Keratinocyte (primary cell): Measurements from ENCODE around the gene ARHGAP19. TPM values are rescaled to one million over a fixed set of nuclear protein-coding genes. Genes with fewer than 3 reads are reported as not detected.

Source experiments
- DNase-seq: peaks from one replicate; pipeline ENCODE4 v3.0.0-alpha.2; 2011; ENCODE audit warnings: low read depth, missing footprints, low spot score
- FAIRE-seq: peaks from 2 replicates; lab custom pipeline; 2011; peaks lifted over from hg19 to GRCh38; lab: Jason Lieb, UNC
- H2AFZ ChIP-seq: 2 replicates; pipeline ENCODE4 v1.6.0; 2012; ENCODE audit warnings: low read length, control low read depth, inconsistent platforms; ENCODE audit not compliant: control insufficient read depth
- H3K27ac ChIP-seq: 2 replicates; pipeline ENCODE4 v1.5.1; 2011; ENCODE audit warnings: low read length; ENCODE audit not compliant: control insufficient read depth, insufficient read depth
- H3K27me3 ChIP-seq: 3 replicates; pipeline ENCODE4 v1.6.0; 2011; ENCODE audit warnings: low read length; ENCODE audit not compliant: control insufficient read depth, insufficient read depth; ENCODE audit errors: extremely low read depth
- H3K36me3 ChIP-seq, 2 experiments: 2 replicates in 1 of 2; 3 replicates in 1 of 2; pipeline ENCODE4 v1.5.1; 2011; ENCODE audit warnings: low read length in 2 of 2, mild to moderate bottlenecking in 1 of 2; ENCODE audit not compliant: control insufficient read depth in 2 of 2, insufficient read depth in 2 of 2; ENCODE audit errors: extremely low read depth in 1 of 2
- H3K4me1 ChIP-seq: 3 replicates; pipeline ENCODE4 v1.5.1; 2011; ENCODE audit warnings: low read length; ENCODE audit not compliant: control insufficient read depth, insufficient read depth; ENCODE audit errors: extremely low read depth
- H3K4me2 ChIP-seq: 3 replicates; pipeline ENCODE4 v1.6.0; 2011; ENCODE audit warnings: low read depth, low read length; ENCODE audit not compliant: control insufficient read depth, insufficient read depth; ENCODE audit errors: extremely low read depth
- H3K4me3 ChIP-seq, 3 experiments: fragments of 200-600 bp in 1 of 3; sonication (generic) in 1 of 3; 2 replicates in 2 of 3; 3 replicates in 1 of 3; pipeline ENCODE4 v1.5.1; 2011 to 2016; ENCODE audit warnings: low read length in 3 of 3, mild to moderate bottlenecking in 3 of 3, control low read depth in 2 of 3, inconsistent platforms in 1 of 3, low read depth in 1 of 3, mixed read lengths in 1 of 3, mixed run types in 1 of 3, moderate library complexity in 1 of 3; ENCODE audit not compliant: control insufficient read depth in 2 of 3, insufficient read depth in 2 of 3; ENCODE audit errors: extremely low read depth in 1 of 3
- H3K79me2 ChIP-seq: 2 replicates; pipeline ENCODE4 v1.6.0; 2012; ENCODE audit warnings: low read length; ENCODE audit not compliant: control insufficient read depth, insufficient read depth
- H3K9ac ChIP-seq: 3 replicates; pipeline ENCODE4 v1.6.0; 2011; ENCODE audit warnings: low read length; ENCODE audit not compliant: control insufficient read depth, insufficient read depth; ENCODE audit errors: extremely low read depth
- H3K9me1 ChIP-seq: 3 replicates; pipeline ENCODE4 v1.6.0; 2011; ENCODE audit warnings: low read length; ENCODE audit not compliant: control insufficient read depth, insufficient read depth; ENCODE audit errors: extremely low read depth
- H3K9me3 ChIP-seq: 2 replicates; pipeline ENCODE4 v1.5.1; 2012; ENCODE audit warnings: low read depth, low read length; ENCODE audit not compliant: control insufficient read depth
- H4K20me1 ChIP-seq: 3 replicates; pipeline ENCODE4 v1.6.0; 2011; ENCODE audit warnings: low read length; ENCODE audit not compliant: control insufficient read depth, insufficient read depth; ENCODE audit errors: extremely low read depth
- CTCF ChIP-seq, 3 experiments: IDR thresholded peaks in 1 of 3; conservative IDR thresholded peaks in 1 of 3; optimal IDR thresholded peaks in 1 of 3; 2 replicates in 2 of 3; 3 replicates in 1 of 3; pipeline versions ENCODE3 to v1.5.1; 2011; ENCODE audit warnings: low read length in 3 of 3, mild to moderate bottlenecking in 3 of 3, moderate library complexity in 2 of 3, control low read depth in 1 of 3, inconsistent platforms in 1 of 3; ENCODE audit not compliant: insufficient read depth in 2 of 3; ENCODE audit errors: extremely low read depth in 1 of 3
- EZH2 ChIP-seq: IDR thresholded peaks from one replicate; pipeline ENCODE4 v1.6.1; 2012; ENCODE audit warnings: inconsistent platforms, mild to moderate bottlenecking, low read length, moderate library complexity
- dilution Hi-C: fragments of 300-500 bp; cut with MboI; formaldehyde crosslinking; loops from one replicate; pipeline ENCODE4 v1.7.0; 2020; ENCODE audit warnings: low sequenced_read_pairs; ENCODE audit not compliant: extremely low pct_ligation_motif_present
- polyA plus RNA-seq, 5 experiments: library from polyadenylated mRNA; depleted of rRNA in 3 of 5; stranded (reverse) in 3 of 5; stranded (forward) in 1 of 5; unstranded in 1 of 5; fragments of >200 nt; gene quantifications; 1 replicate in 1 of 5; 2 replicates in 3 of 5; 3 replicates in 1 of 5; pipeline versions ENCODE4 v1.2.1 to v1.2.3, GENCODE V29; 2011 to 2012; ENCODE audit warnings: missing spikeins in 2 of 5, low read depth in 1 of 5, low replicate concordance in 1 of 5

ARHGAP19 gene
- polyA plus RNA-seq, 1 donor (not counting 4 experiments of a cell fraction or from before 2014, with no cell fraction given): 7.5 TPM

DNA sequence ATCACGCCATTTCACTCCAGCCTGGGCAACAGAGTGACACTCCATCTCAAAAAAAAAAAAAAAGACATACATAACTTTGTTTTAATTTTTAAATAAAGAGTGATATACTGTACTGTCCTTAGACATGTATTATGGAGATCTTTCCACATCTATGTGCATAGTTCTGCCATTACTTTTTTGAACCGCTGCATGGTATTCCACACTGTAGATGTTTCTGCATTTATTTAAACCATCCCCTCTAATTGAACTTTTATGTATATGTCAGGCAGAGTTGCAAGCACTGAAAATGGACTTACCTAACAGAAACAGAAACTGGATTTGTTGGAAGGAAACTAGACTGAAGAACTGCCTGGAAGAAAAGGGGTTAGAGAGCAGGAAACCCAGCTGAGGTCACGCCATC is 8.5 kb upstream of the ARHGAP19 start:
- no peaks in the 10 kb centered on the region for H3K9me3 ChIP-seq
- H3K27me3 ChIP-seq: peaks cover 3% of the 10 kb centered on the region
- H3K36me3 ChIP-seq: no peaks in the 10 kb centered on the region
- H4K20me1 ChIP-seq: no peaks in the 10 kb centered on the region
- H3K79me2 ChIP-seq: no peaks in the 10 kb centered on the region
- H3K4me2 ChIP-seq: no peak overlapping the region
- H3K9ac ChIP-seq: no peak overlapping the region
- dilution Hi-C loops: no loop called here
- no peaks in the 10 kb centered on the region for H3K9me1 ChIP-seq
- DNase-seq: no peak
- H3K27ac ChIP-seq: no peak overlapping the region
- FAIRE-seq: no peak
- TF ChIP-seq CTCF (optimal IDR thresholded peaks at IDR 0.05 in 1 of 3, IDR thresholded peaks at IDR 0.05 in 1 of 3, conservative IDR thresholded peaks at IDR 0.05 in 1 of 3; ENCODE audit: extremely low read depth in 1 of 3, insufficient read depth in 2 of 3, low read length in 3 of 3) (no peak), EZH2 (no peak)
- no peak overlapping the region for H3K4me3 ChIP-seq
- H3K4me1 ChIP-seq: no peaks in the 10 kb centered on the region
- H2AFZ ChIP-seq: no peak overlapping the region

- Histone ChIP-seq H3K4me1 (no peaks in the 10 kb centered on the region), H3K4me3 (no peak overlapping the region), H3K27ac (no peak overlapping the region), H3K9ac (no peak overlapping the region), H3K9me3 (no peaks in the 10 kb centered on the region), H3K36me3 (no peaks in the 10 kb centered on the region), H4K20me1 (no peaks in the 10 kb centered on the region), H3K9me1 (no peaks in the 10 kb centered on the region), H3K79me2 (no peaks in the 10 kb centered on the region), H3K4me2 (no peak overlapping the region), H3K27me3 (peaks cover 3% of the 10 kb centered on the region), H2AFZ (no peak overlapping the region)
- TF ChIP-seq EZH2: no peak
- no peak for TF ChIP-seq CTCF (optimal IDR thresholded peaks at IDR 0.05 in 1 of 3, IDR thresholded peaks at IDR 0.05 in 1 of 3, conservative IDR thresholded peaks at IDR 0.05 in 1 of 3; ENCODE audit: extremely low read depth in 1 of 3, insufficient read depth in 2 of 3, low read length in 3 of 3)
- DNase-seq (no peak), FAIRE-seq (no peak)
- dilution Hi-C loops: no loop called here
Measured at GRCh38 chr10:97298223-97298571, 5.8 kb upstream of the ARHGAP19 start.
